Parathyroid adenoma (tissue), 2 donors: ENCODE data around the gene PADI2.

Source experiments
- H2AFZ ChIP-seq: fragments of 300-600 bp; sonication (generic); one replicate; pipeline ENCODE4 v1.7.0; 2017; ENCODE audit warnings: antibody characterized with exemption, mild to moderate bottlenecking
- H3K27ac ChIP-seq: fragments of 300-600 bp; sonication (generic); one replicate; pipeline ENCODE4 v1.7.0; 2017
- H3K27me3 ChIP-seq: fragments of 300-600 bp; sonication (generic); one replicate; pipeline ENCODE4 v1.7.0; 2017; ENCODE audit warnings: low read length; ENCODE audit not compliant: control insufficient read depth, insufficient read depth
- H3K36me3 ChIP-seq: fragments of 300-600 bp; sonication (generic); one replicate; pipeline ENCODE4 v1.7.0; 2017; ENCODE audit warnings: low read length; ENCODE audit not compliant: control insufficient read depth, insufficient read depth
- H3K4me1 ChIP-seq: fragments of 300-600 bp; sonication (generic); one replicate; pipeline ENCODE4 v1.7.0; 2017; ENCODE audit warnings: control low read depth
- H3K4me2 ChIP-seq: fragments of 300-600 bp; sonication (generic); one replicate; pipeline ENCODE4 v1.7.0; 2017; ENCODE audit warnings: low read length
- H3K4me3 ChIP-seq: fragments of 300-600 bp; sonication (generic); one replicate; pipeline ENCODE4 v1.7.0; 2017; ENCODE audit warnings: low read depth, low read length
- H3K79me2 ChIP-seq: fragments of 300-600 bp; sonication (generic); one replicate; pipeline ENCODE4 v1.7.0; 2017; ENCODE audit warnings: control low read depth
- H3K9ac ChIP-seq: fragments of 300-600 bp; sonication (generic); one replicate; pipeline ENCODE4 v1.7.0; 2017; ENCODE audit warnings: mild to moderate bottlenecking
- H3K9me3 ChIP-seq: fragments of 300-600 bp; sonication (generic); one replicate; pipeline ENCODE4 v1.7.0; 2017; ENCODE audit warnings: low read length; ENCODE audit not compliant: control insufficient read depth
- CTCF ChIP-seq: fragments of 300-600 bp; sonication (generic); IDR thresholded peaks from one replicate; pipeline ENCODE4 v1.7.0; 2017; ENCODE audit warnings: antibody characterized with exemption, mild to moderate bottlenecking
- donor health status: primary hyperparathyroidism.

Gene PADI2

DNA sequence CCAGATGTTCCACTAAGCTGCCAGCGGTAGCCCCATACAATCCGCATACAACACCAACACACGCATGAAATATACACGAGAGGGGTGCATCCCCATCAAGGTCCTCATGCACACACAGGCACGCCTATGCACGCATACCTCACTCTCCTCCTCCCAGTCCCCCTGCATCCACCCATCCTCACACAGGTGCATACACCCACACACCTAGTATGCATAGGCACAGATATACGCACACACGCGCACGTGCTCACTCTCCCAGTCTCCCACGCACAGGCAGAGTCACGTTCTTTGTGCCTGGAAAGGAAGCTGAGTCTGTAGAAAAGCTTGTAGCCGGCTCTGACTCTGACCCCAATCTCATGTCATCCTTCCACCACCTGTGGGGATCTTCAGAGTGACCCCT lies 16.9 kb upstream of the PADI2 start:
- Histone ChIP-seq H3K27ac (no peak overlapping the region), H3K9me3 (no peaks in the 10 kb centered on the region), H3K4me1 (no peaks in the 10 kb centered on the region), H2AFZ (no peak overlapping the region), H3K4me3 (no peak overlapping the region), H3K9ac (no peak overlapping the region), H3K36me3 (no peaks in the 10 kb centered on the region), H3K27me3 (no peaks in the 10 kb centered on the region), H3K79me2 (no peaks in the 10 kb centered on the region), H3K4me2 (no peak overlapping the region)
- no peak for TF ChIP-seq CTCF

GRCh38 chr1:17135530-17135929 lies 16.3 kb upstream of the PADI2 start:
- Histone ChIP-seq H3K27ac (no peak overlapping the region), H3K9ac (no peak overlapping the region), H2AFZ (no peak overlapping the region), H3K36me3 (no peaks in the 10 kb centered on the region), H3K4me2 (no peak overlapping the region), H3K9me3 (no peaks in the 10 kb centered on the region), H3K4me3 (no peak overlapping the region), H3K27me3 (no peaks in the 10 kb centered on the region), H3K79me2 (no peaks in the 10 kb centered on the region), H3K4me1 (no peaks in the 10 kb centered on the region)
- TF ChIP-seq CTCF = no peak

GRCh38 chr1:17134724-17135123 lies 15.5 kb upstream of the PADI2 start:
- Histone ChIP-seq H3K9me3 (no peaks in the 10 kb centered on the region), H2AFZ (no peak overlapping the region), H3K4me1 (no peaks in the 10 kb centered on the region), H3K27me3 (no peaks in the 10 kb centered on the region), H3K36me3 (no peaks in the 10 kb centered on the region), H3K9ac (no peak overlapping the region), H3K27ac (no peak overlapping the region), H3K79me2 (no peaks in the 10 kb centered on the region), H3K4me3 (no peak overlapping the region), H3K4me2 (no peak overlapping the region)
- no peak for TF ChIP-seq CTCF

- Histone ChIP-seq H3K4me2 (no peak overlapping the region), H3K27me3 (no peaks in the 10 kb centered on the region), H3K79me2 (no peaks in the 10 kb centered on the region), H3K9ac (no peak overlapping the region), H3K9me3 (no peaks in the 10 kb centered on the region), H3K27ac (no peak overlapping the region), H2AFZ (no peak overlapping the region), H3K36me3 (no peaks in the 10 kb centered on the region), H3K4me3 (no peak overlapping the region), H3K4me1 (no peaks in the 10 kb centered on the region)
- TF ChIP-seq CTCF = no peak
These were observed 14.8 kb upstream of the PADI2 start for GRCh38 chr1:17134034-17134433.

GRCh38 chr1:17130138-17130635 lies 10.9 kb upstream of the PADI2 start:
- no peak overlapping the region for H2AFZ ChIP-seq
- no peak overlapping the region for H3K9ac ChIP-seq
- no peaks in the 10 kb centered on the region for H3K9me3 ChIP-seq
- no peak overlapping the region for H3K27ac ChIP-seq
- no peak overlapping the region for H3K4me3 ChIP-seq
- H3K4me2 ChIP-seq = no peak overlapping the region
- H3K27me3 ChIP-seq = no peaks in the 10 kb centered on the region
- H3K4me1 ChIP-seq = no peaks in the 10 kb centered on the region
- no peaks in the 10 kb centered on the region for H3K36me3 ChIP-seq
- no peaks in the 10 kb centered on the region for H3K79me2 ChIP-seq
- no peak for TF ChIP-seq CTCF
